Measurements from ENCODE around the gene EPHB3.
"Not testable (repeated sequence)": the region's sequence is repeated elsewhere in the genome, so short reads cannot be mapped to it uniquely, and the experiment has no call there.

EPHB3 gene

DNA sequence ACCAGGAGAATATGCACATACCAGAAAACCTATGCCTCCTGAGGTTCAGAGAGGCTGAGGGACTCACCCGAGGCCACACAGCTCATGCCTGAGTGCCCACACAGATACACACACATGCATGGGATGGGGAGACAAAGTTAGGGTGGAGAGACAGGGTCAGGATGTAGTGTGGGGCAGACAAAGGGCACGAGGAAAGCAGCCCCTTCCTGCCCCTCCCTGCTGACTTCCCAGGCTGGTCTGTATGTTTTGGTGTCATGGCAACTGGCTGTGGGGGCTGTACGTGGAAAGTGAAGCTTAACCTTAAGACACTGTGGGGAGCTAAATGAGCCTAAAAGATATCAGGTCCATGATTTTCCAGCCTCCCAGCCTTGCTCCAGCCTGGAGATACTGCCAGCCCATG, 57.8 kb downstream of the EPHB3 start:
- DNase-seq (ENCODE audit: low read depth), result no peak
- TF ChIP-seq, protein P1, sequence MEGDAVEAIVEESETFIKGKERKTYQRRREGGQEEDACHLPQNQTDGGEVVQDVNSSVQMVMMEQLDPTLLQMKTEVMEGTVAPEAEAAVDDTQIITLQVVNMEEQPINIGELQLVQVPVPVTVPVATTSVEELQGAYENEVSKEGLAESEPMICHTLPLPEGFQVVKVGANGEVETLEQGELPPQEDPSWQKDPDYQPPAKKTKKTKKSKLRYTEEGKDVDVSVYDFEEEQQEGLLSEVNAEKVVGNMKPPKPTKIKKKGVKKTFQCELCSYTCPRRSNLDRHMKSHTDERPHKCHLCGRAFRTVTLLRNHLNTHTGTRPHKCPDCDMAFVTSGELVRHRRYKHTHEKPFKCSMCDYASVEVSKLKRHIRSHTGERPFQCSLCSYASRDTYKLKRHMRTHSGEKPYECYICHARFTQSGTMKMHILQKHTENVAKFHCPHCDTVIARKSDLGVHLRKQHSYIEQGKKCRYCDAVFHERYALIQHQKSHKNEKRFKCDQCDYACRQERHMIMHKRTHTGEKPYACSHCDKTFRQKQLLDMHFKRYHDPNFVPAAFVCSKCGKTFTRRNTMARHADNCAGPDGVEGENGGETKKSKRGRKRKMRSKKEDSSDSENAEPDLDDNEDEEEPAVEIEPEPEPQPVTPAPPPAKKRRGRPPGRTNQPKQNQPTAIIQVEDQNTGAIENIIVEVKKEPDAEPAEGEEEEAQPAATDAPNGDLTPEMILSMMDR (conservative IDR thresholded peaks at IDR 0.05; ENCODE audit: control insufficient read depth, insufficient read depth, low read depth, low read length), result no peak
- H3K4me3 ChIP-seq (ENCODE audit: control insufficient read depth, low read depth, low read length), result no peak overlapping the region

DNA sequence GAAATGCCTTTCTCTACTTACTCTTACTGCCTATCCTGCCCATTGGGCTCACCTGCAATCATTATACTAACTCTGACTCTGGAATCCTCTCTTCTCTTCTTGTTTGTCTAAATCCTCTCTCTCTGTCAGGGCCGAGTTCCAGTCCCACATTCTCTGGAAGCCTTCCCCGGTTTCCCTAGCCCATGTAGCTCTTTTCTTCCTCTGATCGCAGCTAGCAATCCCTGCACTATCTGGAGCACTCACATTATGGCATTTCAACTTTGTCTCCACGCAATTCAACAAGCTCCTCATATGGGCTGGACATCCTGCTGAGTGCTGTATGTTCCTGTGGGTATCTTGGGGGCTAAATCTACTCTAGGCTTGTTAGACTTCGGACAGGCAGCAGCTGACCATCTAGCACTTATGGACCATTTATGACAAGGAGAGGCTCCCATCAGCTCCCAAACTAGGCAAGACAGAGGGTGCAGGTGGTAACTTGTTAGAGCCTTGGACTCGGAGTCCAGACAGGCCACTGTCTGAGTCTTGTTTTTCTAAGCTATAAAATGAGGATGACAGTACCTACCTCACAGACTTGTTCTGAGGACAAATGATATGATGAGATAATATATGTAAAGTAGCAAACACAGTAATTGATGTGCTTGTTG, 58.3 kb downstream of the EPHB3 start:
- H3K4me3 ChIP-seq (ENCODE audit: control insufficient read depth, low read depth, low read length), result no peak overlapping the region
- TF ChIP-seq, protein P1 (conservative IDR thresholded peaks at IDR 0.05; ENCODE audit: control insufficient read depth, insufficient read depth, low read depth, low read length), result no peak
- no peak for DNase-seq (ENCODE audit: low read depth)

- peak; percentile 53 for DNase-seq (ENCODE audit: low read depth)
- TF ChIP-seq, protein P1 (conservative IDR thresholded peaks at IDR 0.05; ENCODE audit: control insufficient read depth, insufficient read depth, low read depth, low read length), result no peak
- H3K4me3 ChIP-seq (ENCODE audit: control insufficient read depth, low read depth, low read length), result no peak overlapping the region
Measured at GRCh38 chr3:184620475-184621119, 59.0 kb downstream of the EPHB3 start.

DNA sequence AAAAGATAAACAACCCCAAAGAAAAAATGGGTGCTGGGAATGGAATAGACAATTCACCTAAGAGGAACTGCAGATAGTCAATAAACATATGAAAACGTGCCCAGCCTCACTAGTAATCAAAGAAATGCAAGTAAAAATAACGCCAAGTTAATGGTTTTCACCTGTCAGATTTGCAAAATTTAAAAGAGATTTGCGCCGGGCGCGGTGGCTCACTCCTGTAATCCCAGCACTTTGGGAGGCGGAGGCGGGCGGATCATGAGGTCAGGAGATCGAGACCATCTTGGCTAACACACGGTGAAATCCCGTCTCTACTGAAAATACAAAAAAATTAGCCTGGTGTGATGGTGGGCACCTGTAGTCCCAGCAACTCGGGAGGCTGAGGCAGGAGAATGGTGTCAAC, 60.6 kb downstream of the EPHB3 start:
- H3K4me3 ChIP-seq (ENCODE audit: control insufficient read depth, low read depth, low read length); DNase-seq (ENCODE audit: low read depth): not testable (repeated sequence)

DNA sequence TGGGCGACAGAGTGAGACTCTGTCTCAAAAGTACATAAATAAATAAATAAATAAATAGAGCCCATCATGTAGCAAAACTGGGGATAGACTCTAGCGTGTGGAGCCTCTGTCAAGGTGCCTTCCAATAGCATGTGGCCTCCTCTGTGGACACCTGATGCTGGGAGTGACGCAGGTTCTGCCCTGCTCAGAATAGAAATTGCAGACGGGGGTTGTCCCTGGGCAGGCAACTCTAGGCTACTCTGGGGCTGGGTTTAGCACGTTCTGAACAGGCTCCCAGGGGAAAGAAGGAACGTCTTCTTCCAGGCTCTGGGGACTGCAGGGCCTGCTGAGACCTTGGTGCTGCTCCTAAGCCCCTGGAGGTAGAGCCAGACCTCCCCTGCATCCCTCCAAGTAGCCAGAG, 65.3 kb downstream of the EPHB3 start:
- DNase-seq (ENCODE audit: low read depth), result no peak
- H3K4me3 ChIP-seq (ENCODE audit: control insufficient read depth, low read depth, low read length), result no peak overlapping the region
- TF ChIP-seq, protein P1 (conservative IDR thresholded peaks at IDR 0.05; ENCODE audit: control insufficient read depth, insufficient read depth, low read depth, low read length), result no peak

DNA sequence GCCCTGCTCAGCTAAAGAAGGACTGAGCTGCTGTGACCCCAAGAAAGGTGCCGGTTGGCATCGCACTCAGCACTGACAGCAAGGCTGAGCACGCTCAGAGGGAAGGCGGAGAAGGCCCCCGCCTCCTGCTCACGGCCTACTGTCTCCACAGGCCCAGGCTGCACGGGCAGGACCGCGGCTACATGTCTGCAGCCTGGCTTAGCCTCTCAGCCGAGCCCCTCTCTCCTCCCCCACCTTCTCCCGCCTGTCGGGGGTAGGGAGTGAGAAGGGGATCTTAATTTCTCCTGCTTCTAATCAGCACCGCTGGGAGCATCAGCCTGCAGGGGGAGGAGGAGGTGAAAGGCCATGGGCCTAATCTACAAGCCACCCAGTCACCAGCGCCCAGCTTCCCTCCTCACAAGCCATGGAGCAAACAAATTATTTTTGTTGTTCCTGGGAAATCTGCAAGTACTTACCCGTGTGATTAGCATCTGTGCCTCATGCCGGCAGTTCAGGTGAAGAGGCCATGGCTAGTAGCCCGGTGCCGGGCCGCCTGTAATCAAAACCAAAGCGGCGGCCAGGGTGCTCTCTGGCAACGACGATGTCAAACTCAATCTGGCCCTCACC, 68.1 kb downstream of the EPHB3 start:
- H3K4me3 ChIP-seq (ENCODE audit: control insufficient read depth, low read depth, low read length), result no peak overlapping the region
- DNase-seq (ENCODE audit: low read depth), result no peak
- TF ChIP-seq, protein P1 (conservative IDR thresholded peaks at IDR 0.05; ENCODE audit: control insufficient read depth, insufficient read depth, low read depth, low read length), result no peak

- no peak overlapping the region for H3K4me3 ChIP-seq (ENCODE audit: control insufficient read depth, low read depth, low read length)
- no peak for DNase-seq (ENCODE audit: low read depth)
- TF ChIP-seq, protein P1 (conservative IDR thresholded peaks at IDR 0.05; ENCODE audit: control insufficient read depth, insufficient read depth, low read depth, low read length), result no peak
Measured at GRCh38 chr3:184630861-184631471, 69.4 kb downstream of the EPHB3 start.
